Esophagus (tissue), 2 donors: ENCODE measurements around the gene SORCS1. TPM values are rescaled to one million over a fixed set of nuclear protein-coding genes. Genes with fewer than 3 reads are reported as not detected.
"Not testable (repeated sequence)": the region's sequence is repeated elsewhere in the genome, so short reads cannot be mapped to it uniquely, and the experiment has no call there.

Experiments
- H3K27ac ChIP-seq, 2 donors: one replicate each; pipeline ENCODE4 v1.5.1; 2013; ENCODE audit warnings: low read depth in 2 of 2, mild to moderate bottlenecking in 2 of 2, inconsistent platforms in 1 of 2, low read length in 1 of 2, moderate library complexity in 1 of 2
- H3K27me3 ChIP-seq, 2 donors: one replicate each; pipeline ENCODE4 v1.6.1; 2013; ENCODE audit warnings: low read length in 2 of 2, control low read depth in 1 of 2, mild to moderate bottlenecking in 1 of 2; ENCODE audit not compliant: insufficient read depth in 2 of 2, control insufficient read depth in 1 of 2
- H3K36me3 ChIP-seq, 2 donors: one replicate each; pipeline ENCODE4 v1.6.1; 2013; ENCODE audit warnings: low read length in 1 of 2; ENCODE audit not compliant: control insufficient read depth in 2 of 2, insufficient read depth in 2 of 2
- H3K4me1 ChIP-seq, 2 donors: one replicate each; pipeline ENCODE4 v1.6.1; 2013; ENCODE audit warnings: low read length in 1 of 2; ENCODE audit not compliant: control insufficient read depth in 2 of 2, insufficient read depth in 2 of 2
- H3K4me3 ChIP-seq, 2 donors: one replicate each; pipeline ENCODE4 v1.5.1; 2013; ENCODE audit warnings: low read length in 2 of 2, mild to moderate bottlenecking in 2 of 2, low read depth in 1 of 2, moderate library complexity in 1 of 2
- H3K9me3 ChIP-seq, 2 donors: one replicate each; pipeline ENCODE4 v1.6.1; 2013; ENCODE audit warnings: mild to moderate bottlenecking in 2 of 2, low read depth in 1 of 2, low read length in 1 of 2, moderate library complexity in 1 of 2; ENCODE audit not compliant: control insufficient read depth in 2 of 2, insufficient read depth in 1 of 2
- WGBS, 2 donors: extraction: QIAGEN DNeasy Blood & Tissue Kit; methylation state at CpG; one replicate each; pipeline ENCODE4 v1.1.7; 2013; 5-methylcytosine and 5-hydroxymethylcytosine counted together
- polyA plus RNA-seq, 2 donors: library from polyadenylated mRNA; stranded (reverse); fragments of 200-250 nt; gene quantifications; one replicate each; pipeline ENCODE4 v1.2.3, GENCODE V29; 2013
- donor health status: healthy with polysubstance abuse.
- donor health status: Bipolar disorder and iron deficiency.

The SORCS1 gene
- polyA plus RNA-seq, 2 donors = 0.10 to 0.34 TPM

DNA sequence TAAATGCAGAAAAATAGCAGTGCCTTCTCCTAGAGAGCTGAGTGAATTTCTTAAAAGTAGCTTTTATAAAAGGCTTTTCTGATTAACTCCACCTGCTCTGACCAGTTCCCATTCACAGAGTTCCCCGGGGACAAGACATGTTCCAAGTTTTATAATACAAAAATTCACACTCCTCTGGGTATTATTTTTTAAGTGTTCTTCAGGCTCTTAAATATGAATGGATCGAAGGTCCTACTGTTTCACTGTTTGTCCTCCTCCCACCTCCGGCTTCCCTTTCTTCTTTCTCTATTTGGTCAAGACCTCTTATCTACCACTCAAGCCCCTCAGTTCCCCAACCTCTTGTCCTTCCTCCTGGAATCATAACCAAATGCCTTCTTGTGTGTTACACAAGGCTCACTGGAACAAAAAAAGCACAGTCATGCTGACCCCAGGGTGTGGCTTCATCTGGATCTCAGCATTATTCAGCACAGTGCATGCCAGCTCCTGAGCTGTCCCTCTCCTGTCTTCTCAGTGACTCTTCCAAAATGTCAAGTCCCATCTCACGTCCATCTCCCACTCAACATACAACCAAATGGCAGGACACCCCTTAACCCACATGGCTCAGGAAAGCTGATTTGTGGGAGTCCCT is 222.4 kb downstream of the SORCS1 start:
- no peaks in the 10 kb centered on the region for H3K4me1 ChIP-seq
- no peaks in the 10 kb centered on the region for H3K9me3 ChIP-seq
- no peak overlapping the region for H3K27ac ChIP-seq
- H3K27me3 ChIP-seq = no peaks in the 10 kb centered on the region
- no peaks in the 10 kb centered on the region for H3K36me3 ChIP-seq
- 62 to 64% methylated on average over 4 of the region's 4 CpGs for WGBS, 2 donors
- H3K4me3 ChIP-seq = no peak overlapping the region

DNA sequence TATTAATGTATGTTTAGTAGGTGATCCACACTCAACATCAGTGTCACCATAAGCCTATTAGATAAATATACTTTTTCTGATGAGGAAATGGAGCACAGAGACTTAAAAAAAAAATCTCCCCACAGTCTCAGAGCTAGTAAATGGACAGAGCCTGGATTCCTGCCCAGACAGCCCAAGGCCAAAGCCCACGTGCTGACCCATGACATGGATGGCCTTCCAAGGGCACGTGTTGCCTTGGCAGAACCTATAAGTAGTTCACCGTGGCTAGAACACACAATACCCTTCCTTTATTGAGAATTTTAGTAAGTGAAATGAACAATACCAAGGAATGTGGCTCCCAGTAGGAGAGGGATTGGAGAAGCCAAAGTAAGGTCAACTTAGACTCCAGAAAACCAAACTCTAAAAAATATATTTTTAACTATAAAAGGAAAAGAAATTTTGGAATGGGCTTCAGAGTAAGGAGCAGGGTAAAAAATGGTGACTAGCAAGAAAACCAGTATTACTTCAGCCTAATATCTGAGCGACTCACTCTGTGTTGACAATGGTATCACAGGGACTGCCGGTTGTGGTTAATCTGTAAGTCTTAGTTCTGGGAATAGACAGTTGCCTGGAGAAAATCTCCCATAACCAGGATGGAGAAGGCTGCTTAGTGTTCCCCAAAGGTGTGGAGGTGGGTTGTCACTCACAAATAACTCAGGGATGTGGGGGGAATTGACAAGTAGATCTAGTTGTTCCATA is 223.0 kb downstream of the SORCS1 start:
- 55 to 70% methylated on average over 5 of the region's 5 CpGs for WGBS, 2 donors
- Histone ChIP-seq H3K27me3 (no peaks in the 10 kb centered on the region), H3K4me1 (no peaks in the 10 kb centered on the region), H3K9me3 (no peaks in the 10 kb centered on the region), H3K27ac (no peak overlapping the region), H3K4me3 (no peak overlapping the region), H3K36me3 (no peaks in the 10 kb centered on the region)

DNA sequence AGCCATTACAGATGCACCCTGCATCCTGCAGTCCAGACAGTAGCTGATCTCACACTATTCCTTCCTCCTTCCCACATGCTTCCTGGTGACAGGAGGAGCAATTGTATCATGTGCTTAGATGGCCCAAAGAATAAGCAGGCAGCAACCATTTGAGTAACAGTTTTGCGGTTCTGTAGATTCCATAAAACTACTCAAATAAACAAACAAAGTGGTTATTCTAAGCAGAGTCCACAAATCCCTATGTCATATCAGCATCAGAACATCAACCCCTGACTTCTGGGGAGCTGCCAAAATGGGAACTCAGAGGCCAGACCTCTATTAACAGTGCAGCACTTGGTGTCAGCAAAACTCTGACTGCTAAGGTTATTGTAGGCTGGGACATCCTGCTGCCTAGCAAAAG is 226.0 kb downstream of the SORCS1 start:
- Histone ChIP-seq H3K36me3 (no peaks in the 10 kb centered on the region), H3K27me3 (no peaks in the 10 kb centered on the region), H3K27ac (no peak overlapping the region), H3K4me1 (no peaks in the 10 kb centered on the region), H3K4me3 (no peak overlapping the region), H3K9me3 (no peaks in the 10 kb centered on the region)
- 70 to 82% methylated on average over 1 of the region's 1 CpG for WGBS, 2 donors

DNA sequence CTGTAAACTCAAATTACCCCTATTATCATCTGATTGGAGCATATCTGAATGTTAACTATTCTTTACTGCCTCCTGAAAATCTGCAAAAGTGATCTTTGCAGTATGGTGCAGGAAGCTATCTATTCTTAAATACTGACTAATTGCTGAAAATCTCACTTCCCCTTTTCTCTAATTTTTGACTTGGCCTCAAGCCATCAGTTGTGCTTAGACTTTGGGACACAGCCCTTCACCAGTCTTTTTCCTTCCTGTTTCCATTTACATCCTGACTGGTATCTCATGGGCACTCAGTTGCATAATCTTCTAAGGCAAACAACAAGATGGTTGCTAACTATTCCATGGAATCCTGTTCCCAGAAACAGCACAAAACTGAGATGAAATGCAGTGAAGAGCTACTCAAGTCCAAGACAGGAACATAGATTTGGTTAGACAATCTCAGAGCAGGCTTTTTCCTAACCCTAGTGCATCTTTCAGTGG is 228.5 kb downstream of the SORCS1 start:
- no peak overlapping the region for H3K4me3 ChIP-seq
- no peak overlapping the region for H3K27ac ChIP-seq
- no peaks in the 10 kb centered on the region for H3K36me3 ChIP-seq
- no peaks in the 10 kb centered on the region for H3K27me3 ChIP-seq
- no peaks in the 10 kb centered on the region for H3K4me1 ChIP-seq
- no peaks in the 10 kb centered on the region for H3K9me3 ChIP-seq

DNA sequence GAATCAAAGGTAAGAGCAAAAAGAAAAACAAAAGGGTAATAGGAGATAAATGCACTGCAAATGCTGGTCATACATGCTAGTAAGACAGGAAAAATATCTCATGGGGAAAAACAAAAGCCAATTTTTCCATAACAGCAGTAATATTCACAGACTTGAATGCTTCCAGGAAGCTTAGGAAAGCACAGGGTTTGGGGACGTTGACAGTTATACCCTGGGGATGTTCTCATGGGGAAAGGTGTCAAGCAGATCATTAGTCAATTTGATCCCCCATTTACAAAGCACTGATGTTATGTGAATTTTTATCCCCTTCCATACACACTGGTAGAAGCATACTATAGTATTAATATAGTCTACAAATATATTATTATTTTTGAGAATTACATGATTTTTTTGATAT is 232.7 kb downstream of the SORCS1 start:
- Histone ChIP-seq H3K4me1 (no peaks in the 10 kb centered on the region), H3K9me3 (no peaks in the 10 kb centered on the region), H3K4me3 (no peak overlapping the region), H3K27me3 (no peaks in the 10 kb centered on the region), H3K36me3 (no peaks in the 10 kb centered on the region), H3K27ac (no peak overlapping the region)
- WGBS, 2 donors = 17 to 26% methylated on average over 1 of the region's 1 CpG

DNA sequence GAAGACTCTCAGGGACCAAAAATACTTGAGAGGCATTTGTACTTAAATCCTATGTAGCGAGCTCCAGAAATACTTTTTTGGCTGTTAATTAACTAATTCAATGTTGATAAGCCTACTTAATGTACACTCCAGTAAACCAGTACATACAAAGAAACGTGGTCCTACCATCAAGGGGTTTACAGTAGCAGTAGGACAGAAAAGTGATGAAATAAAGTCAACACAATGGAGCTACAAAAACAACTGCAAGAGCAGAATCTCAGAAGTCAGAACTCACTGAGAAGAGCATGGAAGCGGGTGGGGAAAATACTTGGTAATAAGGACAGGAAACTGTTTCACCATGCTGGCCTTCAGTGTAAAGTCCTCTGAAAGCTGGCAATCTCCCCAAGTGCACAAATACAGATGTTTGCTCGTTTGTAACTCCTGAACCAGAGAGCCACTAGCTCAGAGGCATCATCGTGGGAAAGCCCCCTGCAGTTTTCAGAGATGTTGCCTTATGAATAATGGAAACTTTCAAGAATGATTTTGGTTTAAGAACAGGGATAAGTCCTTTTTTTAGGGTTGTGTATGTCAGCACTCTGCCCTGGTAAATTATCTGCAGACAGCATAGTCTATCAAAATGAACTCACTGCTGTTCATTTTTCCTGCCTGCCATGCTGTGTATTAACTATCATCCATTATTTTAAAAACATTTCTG is 233.2 kb downstream of the SORCS1 start:
- 38 to 47% methylated on average over 5 of the region's 5 CpGs for WGBS, 2 donors
- no peaks in the 10 kb centered on the region for H3K27me3 ChIP-seq
- H3K9me3 ChIP-seq = no peaks in the 10 kb centered on the region
- no peaks in the 10 kb centered on the region for H3K36me3 ChIP-seq
- no peak overlapping the region for H3K27ac ChIP-seq
- H3K4me3 ChIP-seq = no peak overlapping the region
- H3K4me1 ChIP-seq = no peaks in the 10 kb centered on the region

DNA sequence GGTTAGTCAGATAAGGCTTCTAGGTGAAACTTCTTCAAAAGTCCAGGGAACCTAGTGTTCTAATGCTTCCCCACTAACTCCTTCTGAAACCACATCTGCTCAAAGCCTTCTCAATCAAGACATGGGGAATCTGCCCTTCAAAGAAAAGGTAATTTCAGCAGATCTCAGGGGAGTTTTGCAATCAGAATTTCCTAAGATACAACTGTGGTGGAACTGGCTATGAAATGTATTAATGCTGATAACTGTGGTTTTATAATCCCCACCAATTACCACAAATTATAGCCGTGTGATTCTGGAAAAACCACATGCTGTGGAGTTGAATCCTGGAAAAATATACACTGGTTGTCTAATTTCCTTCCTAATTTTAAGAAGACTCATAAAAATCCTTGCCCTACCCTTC is 233.8 kb downstream of the SORCS1 start:
- no peaks in the 10 kb centered on the region for H3K9me3 ChIP-seq
- no peak overlapping the region for H3K4me3 ChIP-seq
- no peaks in the 10 kb centered on the region for H3K36me3 ChIP-seq
- H3K4me1 ChIP-seq = no peaks in the 10 kb centered on the region
- WGBS, 2 donors = 50 to 58% methylated on average over 1 of the region's 1 CpG
- H3K27me3 ChIP-seq = no peaks in the 10 kb centered on the region
- no peak overlapping the region for H3K27ac ChIP-seq

DNA sequence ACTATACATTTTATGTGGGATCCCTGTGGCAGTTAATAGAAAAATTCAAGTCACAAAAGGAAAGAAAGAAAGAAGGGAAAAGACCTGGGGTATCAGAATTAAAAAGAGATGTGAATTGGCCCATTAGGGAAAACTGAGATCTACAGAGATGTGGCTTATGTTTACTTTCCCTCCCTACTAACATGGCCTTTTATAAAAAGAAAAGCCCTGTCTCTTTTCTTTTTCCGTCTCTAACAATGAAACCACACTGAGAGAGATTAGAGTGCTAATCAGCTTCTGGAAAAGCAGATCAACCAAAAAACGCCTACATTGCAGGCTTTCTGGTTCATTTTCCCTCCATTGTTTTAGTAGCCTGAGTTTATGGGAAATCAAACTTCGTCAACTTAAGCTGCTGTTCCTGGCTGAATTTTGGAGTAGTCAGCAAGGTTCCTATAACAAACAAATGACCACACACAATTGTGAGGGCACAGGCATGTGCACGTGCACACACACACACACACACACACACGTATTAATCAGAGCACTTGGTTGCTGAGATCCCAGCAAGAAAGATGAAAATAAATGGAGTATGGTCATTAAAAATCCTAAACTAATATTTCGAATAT is 235.1 kb downstream of the SORCS1 start:
- no peaks in the 10 kb centered on the region for H3K27me3 ChIP-seq
- 64 to 71% methylated on average over 6 of the region's 6 CpGs for WGBS, 2 donors
- H3K9me3 ChIP-seq = no peaks in the 10 kb centered on the region
- no peaks in the 10 kb centered on the region for H3K36me3 ChIP-seq
- no peak overlapping the region for H3K27ac ChIP-seq
- no peaks in the 10 kb centered on the region for H3K4me1 ChIP-seq
- H3K4me3 ChIP-seq = no peak overlapping the region

DNA sequence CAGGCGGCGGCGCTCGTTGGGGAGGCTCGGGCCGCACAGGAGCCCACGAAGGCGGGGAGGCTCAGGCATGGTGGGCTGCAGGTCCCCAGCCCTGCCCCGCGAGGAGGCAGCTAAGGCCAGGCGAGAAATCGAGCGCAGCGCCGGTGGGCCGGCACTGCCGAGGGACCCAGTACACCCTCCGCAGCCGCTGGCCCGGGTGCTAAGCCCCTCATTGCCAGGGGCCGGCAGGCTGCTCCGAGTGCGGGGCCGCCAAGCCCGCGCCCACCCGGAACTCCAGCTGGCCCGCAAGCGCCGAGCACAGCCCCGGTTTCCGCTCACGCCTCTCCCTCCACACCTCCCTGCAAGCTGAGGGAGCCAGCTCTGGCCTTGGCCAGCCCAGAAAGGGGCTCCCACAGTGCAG is 236.4 kb downstream of the SORCS1 start:
- H3K4me1 ChIP-seq, H3K9me3 ChIP-seq, H3K27ac ChIP-seq, H3K27me3 ChIP-seq, H3K4me3 ChIP-seq, H3K36me3 ChIP-seq: not testable (repeated sequence)
- WGBS, 2 donors = 93 to 94% methylated on average over 33 of the region's 33 CpGs
